HepG2 (cell line): Measurements from ENCODE around the gene USB1. TPM values are rescaled to one million over a fixed set of nuclear protein-coding genes. Genes with fewer than 3 reads are reported as not detected.

ENCODE experiments used
- CCAR2 ChIP-seq: fragments of 200-400 bp; formaldehyde crosslinking; optimal IDR thresholded peaks from 2 replicates; pipeline ENCODE3; 2018; ENCODE audit warnings: low read depth, mild to moderate bottlenecking, low read length, moderate library complexity
- CENPX ChIP-seq: sonication (generic); formaldehyde crosslinking; IDR thresholded peaks from 2 replicates; pipeline ENCODE4 v1.9.0; 2021; ENCODE audit warnings: mild to moderate bottlenecking, missing genetic modification reagents, moderate library complexity
- ELF4 ChIP-seq: sonication (generic); formaldehyde crosslinking; IDR thresholded peaks from 2 replicates; pipeline ENCODE4 v1.5.0; 2020; ENCODE audit warnings: missing genetic modification reagents, mild to moderate bottlenecking, moderate library complexity, borderline replicate concordance
- HES4 ChIP-seq: sonication (generic); formaldehyde crosslinking; IDR thresholded peaks from 2 replicates; pipeline ENCODE4 v1.9.0; 2021; ENCODE audit warnings: mild to moderate bottlenecking, missing genetic modification reagents, borderline replicate concordance
- KDM4B ChIP-seq: sonication (generic); formaldehyde crosslinking; IDR thresholded peaks from 2 replicates; pipeline ENCODE4 v1.4.0; 2020; ENCODE audit warnings: missing genetic modification reagents
- NFKB2 ChIP-seq: sonication (generic); formaldehyde crosslinking; IDR thresholded peaks from 2 replicates; pipeline ENCODE4 v1.4.0; 2020; ENCODE audit warnings: missing genetic modification reagents, borderline replicate concordance
- ZNF225 ChIP-seq: sonication (generic); formaldehyde crosslinking; IDR thresholded peaks from 2 replicates; pipeline ENCODE4 v1.4.0; 2020; ENCODE audit warnings: mild to moderate bottlenecking, missing genetic modification reagents
- ZNF549 ChIP-seq: sonication (generic); formaldehyde crosslinking; IDR thresholded peaks from 2 replicates; pipeline ENCODE4 v1.5.0; 2020; ENCODE audit warnings: missing genetic modification reagents
- ZNF737 ChIP-seq: sonication (generic); formaldehyde crosslinking; IDR thresholded peaks from 2 replicates; pipeline ENCODE4 v1.5.0; 2020; ENCODE audit warnings: missing genetic modification reagents, mild to moderate bottlenecking, borderline replicate concordance
- ZNF749 ChIP-seq: sonication (generic); formaldehyde crosslinking; IDR thresholded peaks from 2 replicates; pipeline ENCODE4 v1.8.0; 2022; ENCODE audit warnings: mild to moderate bottlenecking, missing genetic modification reagents, moderate library complexity, borderline replicate concordance
- ZNF879 ChIP-seq: sonication (generic); formaldehyde crosslinking; IDR thresholded peaks from 2 replicates; pipeline ENCODE4 v1.8.1; 2023; ENCODE audit warnings: missing genetic modification reagents
- polyA plus RNA-seq, 8 experiments: library from polyadenylated mRNA; depleted of rRNA in 3 of 8; stranded (reverse) in 7 of 8; unstranded in 1 of 8; fragments of >200 nt; fragmentation: Illumina TruSeq in 4 of 8; extraction: Trizol in 4 of 8; gene quantifications; 2 replicates each; pipeline versions ENCODE4 v1.2.1 to v1.2.3, GENCODE V29; 2011 to 2016; ENCODE audit warnings: low read depth in 4 of 8, missing spikeins in 1 of 8, mixed read lengths in 1 of 8; ENCODE audit not compliant: insufficient read depth in 1 of 8
- total RNA-seq, 5 experiments: library from RNA; depleted of rRNA; stranded (reverse); fragments of >200 nt; fragmentation: Illumina TruSeq; extraction: Trizol; gene quantifications; 2 replicates each; pipeline ENCODE4 v1.2.3, GENCODE V29; 2016; ENCODE audit warnings: low read depth in 1 of 5
- TF ChIP-seq, protein P1 (sequence below), 2 experiments: fragments of 450-650 bp in 1 of 2; sonication (generic) in 1 of 2; formaldehyde crosslinking; IDR thresholded peaks; 2 replicates each; pipeline versions ENCODE4 v1.5.0 to v1.8.0; 2020 to 2022; ENCODE audit warnings: mild to moderate bottlenecking in 1 of 2, missing genetic modification reagents in 1 of 2
- TF ChIP-seq, protein P2 (sequence below): sonication (generic); formaldehyde crosslinking; IDR thresholded peaks from 2 replicates; pipeline ENCODE4 v1.5.0; 2020; ENCODE audit warnings: missing genetic modification reagents
- TF ChIP-seq, protein P3 (sequence below): sonication (generic); formaldehyde crosslinking; IDR thresholded peaks from 2 replicates; pipeline ENCODE4 v1.5.1; 2020; ENCODE audit warnings: missing genetic modification reagents, mild to moderate bottlenecking, borderline replicate concordance
- TF ChIP-seq, protein P4 (sequence below), 2 experiments: sonication (generic) in 1 of 2; formaldehyde crosslinking in 1 of 2; IDR thresholded peaks; 2 replicates each; pipeline versions ENCODE4 v1.5.1 to v1.6.1; 2011 to 2020; ENCODE audit warnings: borderline replicate concordance in 1 of 2, low read depth in 1 of 2, low read length in 1 of 2, mild to moderate bottlenecking in 1 of 2, missing genetic modification reagents in 1 of 2, moderate library complexity in 1 of 2
- TF ChIP-seq, protein P5 (sequence below): sonication (generic); formaldehyde crosslinking; IDR thresholded peaks from 2 replicates; pipeline ENCODE4 v1.4.0; 2020; ENCODE audit warnings: mild to moderate bottlenecking, low read depth, missing genetic modification reagents
- TF ChIP-seq, protein P6 (sequence below): sonication (generic); formaldehyde crosslinking; IDR thresholded peaks from 2 replicates; pipeline ENCODE4 v1.5.0; 2020; ENCODE audit warnings: missing genetic modification reagents
- TF ChIP-seq, protein P7 (sequence below): sonication (generic); formaldehyde crosslinking; IDR thresholded peaks from 2 replicates; pipeline ENCODE4 v1.4.0; 2020; ENCODE audit warnings: missing genetic modification reagents, mild to moderate bottlenecking, borderline replicate concordance

USB1 gene
- total and polyA plus RNA-seq, 2 of the 13 experiments (the other 11 are each of a cell fraction or from before 2014, with no cell fraction given): 16.7 to 65.4 TPM

DNA sequence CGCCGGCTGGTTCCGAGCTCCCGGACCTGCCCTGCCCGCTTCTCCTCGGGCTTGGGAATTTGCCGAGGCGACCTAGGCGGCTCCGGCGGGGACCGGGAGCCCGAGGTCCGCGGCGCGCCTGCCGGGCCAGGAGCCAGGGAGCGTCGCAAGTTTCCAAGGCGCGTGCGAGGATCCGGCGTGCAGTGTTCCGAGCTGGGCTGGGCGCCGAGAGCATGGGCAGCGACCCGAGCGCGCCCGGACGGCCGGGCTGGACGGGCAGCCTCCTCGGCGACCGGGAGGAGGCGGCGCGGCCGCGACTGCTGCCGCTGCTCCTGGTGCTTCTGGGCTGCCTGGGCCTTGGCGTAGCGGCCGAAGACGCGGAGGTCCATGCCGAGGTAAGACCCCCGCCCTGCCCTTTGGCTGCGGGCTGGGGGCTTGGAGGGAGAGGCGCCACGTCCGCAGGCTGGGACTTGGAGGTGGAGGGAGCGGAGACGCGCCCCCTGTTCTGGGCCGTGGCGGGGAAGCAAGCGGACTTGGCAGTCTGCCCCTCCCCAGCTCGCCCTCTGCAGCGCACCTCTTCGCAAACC lies 25.0 kb downstream of the USB1 start (continued):
- TF ChIP-seq, protein P1, sequence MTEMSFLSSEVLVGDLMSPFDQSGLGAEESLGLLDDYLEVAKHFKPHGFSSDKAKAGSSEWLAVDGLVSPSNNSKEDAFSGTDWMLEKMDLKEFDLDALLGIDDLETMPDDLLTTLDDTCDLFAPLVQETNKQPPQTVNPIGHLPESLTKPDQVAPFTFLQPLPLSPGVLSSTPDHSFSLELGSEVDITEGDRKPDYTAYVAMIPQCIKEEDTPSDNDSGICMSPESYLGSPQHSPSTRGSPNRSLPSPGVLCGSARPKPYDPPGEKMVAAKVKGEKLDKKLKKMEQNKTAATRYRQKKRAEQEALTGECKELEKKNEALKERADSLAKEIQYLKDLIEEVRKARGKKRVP (CRISPR knock-in tag; IDR thresholded peaks at IDR 0.05): no peak
- TF ChIP-seq KDM4B (CRISPR knock-in tag): 0 out of 2 replicates have a peak, but pooled peaks have one; percentile 8
- no peak for TF ChIP-seq ELF4
- TF ChIP-seq, protein P2, sequence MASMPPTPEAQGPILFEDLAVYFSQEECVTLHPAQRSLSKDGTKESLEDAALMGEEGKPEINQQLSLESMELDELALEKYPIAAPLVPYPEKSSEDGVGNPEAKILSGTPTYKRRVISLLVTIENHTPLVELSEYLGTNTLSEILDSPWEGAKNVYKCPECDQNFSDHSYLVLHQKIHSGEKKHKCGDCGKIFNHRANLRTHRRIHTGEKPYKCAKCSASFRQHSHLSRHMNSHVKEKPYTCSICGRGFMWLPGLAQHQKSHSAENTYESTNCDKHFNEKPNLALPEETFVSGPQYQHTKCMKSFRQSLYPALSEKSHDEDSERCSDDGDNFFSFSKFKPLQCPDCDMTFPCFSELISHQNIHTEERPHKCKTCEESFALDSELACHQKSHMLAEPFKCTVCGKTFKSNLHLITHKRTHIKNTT (CRISPR knock-in tag): no peak
- TF ChIP-seq NFKB2: no peak
- TF ChIP-seq CCAR2: no peak
- TF ChIP-seq, protein P3, sequence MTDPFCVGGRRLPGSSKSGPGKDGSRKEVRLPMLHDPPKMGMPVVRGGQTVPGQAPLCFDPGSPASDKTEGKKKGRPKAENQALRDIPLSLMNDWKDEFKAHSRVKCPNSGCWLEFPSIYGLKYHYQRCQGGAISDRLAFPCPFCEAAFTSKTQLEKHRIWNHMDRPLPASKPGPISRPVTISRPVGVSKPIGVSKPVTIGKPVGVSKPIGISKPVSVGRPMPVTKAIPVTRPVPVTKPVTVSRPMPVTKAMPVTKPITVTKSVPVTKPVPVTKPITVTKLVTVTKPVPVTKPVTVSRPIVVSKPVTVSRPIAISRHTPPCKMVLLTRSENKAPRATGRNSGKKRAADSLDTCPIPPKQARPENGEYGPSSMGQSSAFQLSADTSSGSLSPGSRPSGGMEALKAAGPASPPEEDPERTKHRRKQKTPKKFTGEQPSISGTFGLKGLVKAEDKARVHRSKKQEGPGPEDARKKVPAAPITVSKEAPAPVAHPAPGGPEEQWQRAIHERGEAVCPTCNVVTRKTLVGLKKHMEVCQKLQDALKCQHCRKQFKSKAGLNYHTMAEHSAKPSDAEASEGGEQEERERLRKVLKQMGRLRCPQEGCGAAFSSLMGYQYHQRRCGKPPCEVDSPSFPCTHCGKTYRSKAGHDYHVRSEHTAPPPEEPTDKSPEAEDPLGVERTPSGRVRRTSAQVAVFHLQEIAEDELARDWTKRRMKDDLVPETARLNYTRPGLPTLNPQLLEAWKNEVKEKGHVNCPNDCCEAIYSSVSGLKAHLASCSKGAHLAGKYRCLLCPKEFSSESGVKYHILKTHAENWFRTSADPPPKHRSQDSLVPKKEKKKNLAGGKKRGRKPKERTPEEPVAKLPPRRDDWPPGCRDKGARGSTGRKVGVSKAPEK (CRISPR knock-in tag): no peak
- no peak for TF ChIP-seq CENPX (CRISPR knock-in tag)
- TF ChIP-seq, protein P4, sequence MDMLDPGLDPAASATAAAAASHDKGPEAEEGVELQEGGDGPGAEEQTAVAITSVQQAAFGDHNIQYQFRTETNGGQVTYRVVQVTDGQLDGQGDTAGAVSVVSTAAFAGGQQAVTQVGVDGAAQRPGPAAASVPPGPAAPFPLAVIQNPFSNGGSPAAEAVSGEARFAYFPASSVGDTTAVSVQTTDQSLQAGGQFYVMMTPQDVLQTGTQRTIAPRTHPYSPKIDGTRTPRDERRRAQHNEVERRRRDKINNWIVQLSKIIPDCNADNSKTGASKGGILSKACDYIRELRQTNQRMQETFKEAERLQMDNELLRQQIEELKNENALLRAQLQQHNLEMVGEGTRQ (IDR thresholded peaks at IDR 0.05; ENCODE audit: low read depth, low read length): no peak
- TF ChIP-seq, protein P4 (CRISPR knock-in tag; IDR thresholded peaks at IDR 0.05; ENCODE audit: borderline replicate concordance): no peak
- TF ChIP-seq, protein P5, sequence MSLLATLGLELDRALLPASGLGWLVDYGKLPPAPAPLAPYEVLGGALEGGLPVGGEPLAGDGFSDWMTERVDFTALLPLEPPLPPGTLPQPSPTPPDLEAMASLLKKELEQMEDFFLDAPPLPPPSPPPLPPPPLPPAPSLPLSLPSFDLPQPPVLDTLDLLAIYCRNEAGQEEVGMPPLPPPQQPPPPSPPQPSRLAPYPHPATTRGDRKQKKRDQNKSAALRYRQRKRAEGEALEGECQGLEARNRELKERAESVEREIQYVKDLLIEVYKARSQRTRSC: no peak
- no peak; the same call in 1 of the 2 replicates for TF ChIP-seq ZNF225 (CRISPR knock-in tag)
- TF ChIP-seq, protein P6, sequence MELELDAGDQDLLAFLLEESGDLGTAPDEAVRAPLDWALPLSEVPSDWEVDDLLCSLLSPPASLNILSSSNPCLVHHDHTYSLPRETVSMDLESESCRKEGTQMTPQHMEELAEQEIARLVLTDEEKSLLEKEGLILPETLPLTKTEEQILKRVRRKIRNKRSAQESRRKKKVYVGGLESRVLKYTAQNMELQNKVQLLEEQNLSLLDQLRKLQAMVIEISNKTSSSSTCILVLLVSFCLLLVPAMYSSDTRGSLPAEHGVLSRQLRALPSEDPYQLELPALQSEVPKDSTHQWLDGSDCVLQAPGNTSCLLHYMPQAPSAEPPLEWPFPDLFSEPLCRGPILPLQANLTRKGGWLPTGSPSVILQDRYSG (CRISPR knock-in tag): 0 out of 2 replicates have a peak, but pooled peaks have one; percentile 28
- TF ChIP-seq HES4 (CRISPR knock-in tag): no peak; the same call in 1 of the 2 replicates
- no peak for TF ChIP-seq ZNF749 (CRISPR knock-in tag)
- TF ChIP-seq, protein P7, sequence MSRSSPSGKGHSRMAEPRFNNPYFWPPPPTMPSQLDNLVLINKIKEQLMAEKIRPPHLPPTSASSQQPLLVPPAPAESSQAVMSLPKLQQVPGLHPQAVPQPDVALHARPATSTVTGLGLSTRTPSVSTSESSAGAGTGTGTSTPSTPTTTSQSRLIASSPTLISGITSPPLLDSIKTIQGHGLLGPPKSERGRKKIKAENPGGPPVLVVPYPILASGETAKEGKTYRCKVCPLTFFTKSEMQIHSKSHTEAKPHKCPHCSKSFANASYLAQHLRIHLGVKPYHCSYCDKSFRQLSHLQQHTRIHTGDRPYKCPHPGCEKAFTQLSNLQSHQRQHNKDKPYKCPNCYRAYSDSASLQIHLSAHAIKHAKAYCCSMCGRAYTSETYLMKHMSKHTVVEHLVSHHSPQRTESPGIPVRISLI (CRISPR knock-in tag): no peak
- TF ChIP-seq ZNF737: no peak
- no peak for TF ChIP-seq ZNF879 (CRISPR knock-in tag)
- no peak for TF ChIP-seq ZNF549 (CRISPR knock-in tag)
